ENCODE measurements around the gene DOK4. TPM values are rescaled to one million over a fixed set of nuclear protein-coding genes. Genes with fewer than 3 reads are reported as not detected.

Gene DOK4
- total RNA-seq, 1 donor from 2014 or later: 19.3 TPM

Other genes starting within 250 kb of the DOK4 start
- 103 and 116 TPM in 2 replicates for gene ARL2BP, start 241.2 kb downstream of the DOK4 start, total RNA-seq
- 3.5 and 15.9 TPM in 2 replicates for gene PLLP, start 201.8 kb downstream of the DOK4 start, total RNA-seq
- gene CCL22, start 127.7 kb downstream of the DOK4 start, total RNA-seq: 0.15 TPM in 1 of 2 replicates, not detected in the other
- gene CX3CL1, start 114.0 kb downstream of the DOK4 start, total RNA-seq: 13.3 and 58.0 TPM in 2 replicates
- gene CCL17, start 81.7 kb downstream of the DOK4 start, total RNA-seq: not detected in 2 replicates
- gene CIAPIN1, start 39.1 kb downstream of the DOK4 start, total RNA-seq: 51.0 and 53.5 TPM in 2 replicates
- gene COQ9, start 39.0 kb downstream of the DOK4 start, total RNA-seq: 27.8 and 41.7 TPM in 2 replicates
- 87.5 and 99.6 TPM in 2 replicates for gene POLR2C, start 23.8 kb downstream of the DOK4 start, total RNA-seq
- 22.6 and 25.1 TPM in 2 replicates for gene CCDC102A, start 50.1 kb upstream of the DOK4 start, total RNA-seq
- not detected in 2 replicates for gene ADGRG5, start 56.1 kb upstream of the DOK4 start, total RNA-seq
- gene ADGRG1, start 142.1 kb upstream of the DOK4 start, total RNA-seq: 129 and 222 TPM in 2 replicates
- gene ADGRG3, start 181.8 kb upstream of the DOK4 start, total RNA-seq: 0.12 and 0.53 TPM in 2 replicates
- 0.05 TPM in 1 of 2 replicates, not detected in the other for gene DRC7, start 208.3 kb upstream of the DOK4 start, total RNA-seq
- 23.1 and 25.2 TPM in 2 replicates for gene KATNB1, start 249.3 kb upstream of the DOK4 start, total RNA-seq